ENCODE data around the gene PPCS. TPM values are rescaled to one million over a fixed set of nuclear protein-coding genes. Genes with fewer than 3 reads are reported as not detected.

PPCS gene
- total and polyA plus RNA-seq, 9 of the 15 experiments (the other 6 are each of a cell fraction or from before 2014, with no cell fraction given), result 7.9 to 34.6 (median 14.8) TPM

DNA sequence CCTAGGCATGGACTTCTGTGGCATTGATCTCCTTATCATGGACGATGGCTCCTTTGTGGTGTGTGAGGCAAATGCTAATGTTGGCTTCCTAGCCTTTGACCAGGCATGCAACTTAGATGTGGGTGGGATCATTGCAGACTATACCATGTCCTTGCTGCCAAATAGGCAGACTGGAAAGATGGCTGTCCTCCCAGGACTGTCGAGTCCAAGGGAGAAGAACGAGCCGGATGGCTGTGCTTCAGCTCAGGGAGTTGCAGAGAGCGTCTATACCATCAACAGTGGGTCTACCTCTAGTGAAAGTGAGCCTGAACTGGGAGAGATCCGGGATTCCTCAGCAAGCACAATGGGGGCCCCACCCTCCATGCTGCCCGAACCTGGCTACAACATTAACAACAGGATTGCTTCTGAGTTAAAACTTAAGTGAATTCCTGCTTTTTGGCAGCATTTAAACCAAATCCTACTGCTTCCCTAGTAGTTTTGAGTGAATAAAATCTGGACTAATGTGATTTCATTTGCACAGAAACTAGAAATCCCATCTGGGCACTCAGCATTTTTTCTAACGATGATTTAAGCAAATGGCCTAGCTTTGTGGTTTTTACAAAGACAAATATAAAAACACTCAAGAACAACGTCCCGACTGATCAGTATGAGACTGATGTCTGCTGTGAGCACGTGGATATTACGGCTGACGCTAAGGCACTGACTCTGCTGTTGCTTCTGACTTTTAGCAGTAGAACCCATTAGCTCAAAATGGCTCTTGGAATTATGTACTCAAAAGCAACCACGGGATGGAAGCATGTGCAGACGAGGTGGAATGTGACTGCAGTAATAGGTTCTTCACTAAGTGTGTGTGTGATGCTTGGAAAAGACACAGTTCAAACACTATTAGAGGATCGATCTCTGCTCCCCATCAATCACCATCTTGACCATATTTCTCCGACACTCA is 41.5 kb upstream of the PPCS start:
- ATAC-seq (no peak), FAIRE-seq (no peak), DNase-seq (ENCODE audit: extremely low read depth in 1 of 4, low spot score in 3 of 4) (no peak)
- H3K9me3 ChIP-seq (replicated peaks; ENCODE audit: control insufficient read depth, insufficient read depth, low read depth, low read length), result no peaks in the 10 kb centered on the region
- H3K4me2 ChIP-seq (ENCODE audit: insufficient read depth, low read length), result no peak overlapping the region
- in situ Hi-C loops (cut with MboI) (no loop called here), intact Hi-C loops (cut with micrococcal nuclease) (no loop called here)
- H3K4me1 ChIP-seq (replicated peaks in 1 of 2; ENCODE audit: control insufficient read depth in 2 of 2, insufficient read depth in 2 of 2, low read length in 2 of 2), result no peaks in the 10 kb centered on the region
- no peak overlapping the region for H3K4me3 ChIP-seq
- no peaks in the 10 kb centered on the region for H3K9me1 ChIP-seq (ENCODE audit: control insufficient read depth, insufficient read depth, low read length)
- POLR2A ChIA-PET, result interaction anchor here (0.6 to 1.1 kb wide), 2 partner anchors 12 to 64 kb away, joined by 3 read pairs; no protein-coding TSS in a partner anchor
- H3K9ac ChIP-seq (ENCODE audit: insufficient read depth in 1 of 2, low read depth in 2 of 2, low read length in 2 of 2), result no peak overlapping the region
- H2AFZ ChIP-seq (ENCODE audit: low read depth, low read length), result no peak overlapping the region
- H4K20me1 ChIP-seq (replicated peaks; ENCODE audit: control insufficient read depth, insufficient read depth, low read length), result no peaks in the 10 kb centered on the region
- BruUV-seq (replicated peaks), result no TSS peak
- WGBS (ENCODE audit: insufficient coverage, low coverage, missing lambda C conversion rate), result 1% methylated on average over 17 of the region's 17 CpGs
- no peak for TF ChIP-seq POLR3A (IDR thresholded peaks at IDR 0.05; ENCODE audit: borderline replicate concordance, extremely low read depth, insufficient read depth, insufficient read length)
- TF ChIP-seq CBX2 (IDR thresholded peaks at IDR 0.05; ENCODE audit: insufficient read depth, low read length, poor library complexity, severe bottlenecking), result no peak
- TF ChIP-seq EP300 (IDR thresholded peaks at IDR 0.05; ENCODE audit: low read length), result no peak
- no peak for TF ChIP-seq ZFP1 (CRISPR knock-in tag; IDR thresholded peaks at IDR 0.05)
- no peak for TF ChIP-seq MYNN (IDR thresholded peaks at IDR 0.05)
- no peak for TF ChIP-seq MYNN (CRISPR knock-in tag; IDR thresholded peaks at IDR 0.05)
- no peak for TF ChIP-seq ZNF24 (IDR thresholded peaks at IDR 0.05)
- TF ChIP-seq AFF4 (CRISPR knock-in tag; IDR thresholded peaks at IDR 0.05), result no peak
- TF ChIP-seq ZNF12 (CRISPR knock-in tag; IDR thresholded peaks at IDR 0.05), result no peak
- no peak for TF ChIP-seq PCBP1 (IDR thresholded peaks at IDR 0.05; ENCODE audit: low read depth, low read length, poor library complexity, severe bottlenecking)
- no peak for TF ChIP-seq GMEB1 (CRISPR knock-in tag; IDR thresholded peaks at IDR 0.05)
- no peak for TF ChIP-seq POLR2A (conservative IDR thresholded peaks at IDR 0.05)
- TF ChIP-seq MTA3 (IDR thresholded peaks at IDR 0.05; ENCODE audit: borderline replicate concordance), result no peak
- no peak for TF ChIP-seq ZSCAN29 (IDR thresholded peaks at IDR 0.05)
- TF ChIP-seq, protein P1, sequence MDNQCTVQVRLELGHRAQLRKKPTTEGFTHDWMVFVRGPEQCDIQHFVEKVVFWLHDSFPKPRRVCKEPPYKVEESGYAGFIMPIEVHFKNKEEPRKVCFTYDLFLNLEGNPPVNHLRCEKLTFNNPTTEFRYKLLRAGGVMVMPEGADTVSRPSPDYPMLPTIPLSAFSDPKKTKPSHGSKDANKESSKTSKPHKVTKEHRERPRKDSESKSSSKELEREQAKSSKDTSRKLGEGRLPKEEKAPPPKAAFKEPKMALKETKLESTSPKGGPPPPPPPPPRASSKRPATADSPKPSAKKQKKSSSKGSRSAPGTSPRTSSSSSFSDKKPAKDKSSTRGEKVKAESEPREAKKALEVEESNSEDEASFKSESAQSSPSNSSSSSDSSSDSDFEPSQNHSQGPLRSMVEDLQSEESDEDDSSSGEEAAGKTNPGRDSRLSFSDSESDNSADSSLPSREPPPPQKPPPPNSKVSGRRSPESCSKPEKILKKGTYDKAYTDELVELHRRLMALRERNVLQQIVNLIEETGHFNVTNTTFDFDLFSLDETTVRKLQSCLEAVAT (IDR thresholded peaks at IDR 0.05), result no peak
- no peak for TF ChIP-seq HEY1 (CRISPR knock-in tag; IDR thresholded peaks at IDR 0.05; ENCODE audit: borderline replicate concordance)
- H3K27me3 ChIP-seq (ENCODE audit: control insufficient read depth in 2 of 2, insufficient read depth in 2 of 2, low read length in 2 of 2), result peaks cover 32 to 36% of the 10 kb centered on the region in 2 experiments
- no peaks in the 10 kb centered on the region for H3K36me3 ChIP-seq (ENCODE audit: control insufficient read depth, insufficient read depth, low read length)
- H3K79me2 ChIP-seq (ENCODE audit: control insufficient read depth, insufficient read depth, low read length), result no peaks in the 10 kb centered on the region
- no peak overlapping the region for H3K27ac ChIP-seq (ENCODE audit: extremely low read depth, low read depth, low read length)
- CTCF ChIA-PET (ENCODE audit: low intra/inter-chr PET ratio), result no interaction called here

All from K562 (cell line).